HepG2 (cell line): ENCODE results near the gene SEZ6. TPM values are rescaled to one million over a fixed set of nuclear protein-coding genes. Genes with fewer than 3 reads are reported as not detected.
A peak's percentile ranks its signal among the peaks of the same experiment; 100 is the strongest.

Experiments used
- ATAC-seq: fragments of 200-7000 bp; cut with Tn5 transposase; 3 replicates; pipeline ENCODE4 v1.9.1; 2020; ENCODE audit warnings: mild to moderate bottlenecking, moderate library complexity
- BruUV-seq: library from RNA; stranded (reverse); fragments of 400-500 nt; replicated peaks from 2 replicates; lab custom pipeline; 2021; lab: Mats Ljungman, UMichigan
- CTCF ChIA-PET: fragments of 300-600 bp; formaldehyde crosslinking; extraction: SDS; loops from one replicate; lab custom pipeline; 2021; ENCODE audit warnings: low total read pairs, inconsistent platforms, low intra/inter-chr PET ratio; lab: Yijun Ruan, JAX
- POLR2A ChIA-PET: fragments of 350-600 bp; sonication (Branson Sonifier 250); formaldehyde crosslinking; loops from one replicate; lab custom pipeline; 2020; ENCODE audit warnings: antibody characterized with exemption, inconsistent platforms; lab: Yijun Ruan, JAX
- DNase-seq: peaks from one replicate; pipeline ENCODE4 v3.0.0-alpha.2; 2015; ENCODE audit warnings: low spot score
- FAIRE-seq: peaks from 3 replicates; lab custom pipeline; 2011; peaks lifted over from hg19 to GRCh38; lab: Jason Lieb, UNC
- H2AFZ ChIP-seq: one replicate; pipeline ENCODE4 v1.6.1; 2011; ENCODE audit warnings: low read length, inconsistent platforms
- H3K27ac ChIP-seq: fragments of 300-600 bp; 3 replicates; pipeline ENCODE4 v1.8.0; 2011; ENCODE audit warnings: mixed run types, mild to moderate bottlenecking, mixed read lengths, low read length, inconsistent platforms; ENCODE audit not compliant: insufficient read depth; ENCODE audit errors: extremely low read length
- H3K27me3 ChIP-seq, 2 experiments: fragments of 200-600 bp in 1 of 2; 2 replicates in 1 of 2; 3 replicates in 1 of 2; pipeline versions ENCODE4 v1.6.0 to v1.8.0; 2011; ENCODE audit warnings: low read length in 2 of 2, mild to moderate bottlenecking in 2 of 2, moderate library complexity in 2 of 2, inconsistent platforms in 1 of 2; ENCODE audit not compliant: insufficient read depth in 2 of 2, control insufficient read depth in 1 of 2
- H3K36me3 ChIP-seq, 2 experiments: fragments of 200-600 bp in 1 of 2; replicated peaks in 1 of 2; 2 replicates in 1 of 2; 3 replicates in 1 of 2; pipeline versions ENCODE4 v1.5.1 to v1.8.0; 2011; ENCODE audit warnings: low read length in 2 of 2, inconsistent platforms in 1 of 2; ENCODE audit not compliant: insufficient read depth in 2 of 2, control insufficient read depth in 1 of 2
- H3K4me1 ChIP-seq: 2 replicates; pipeline ENCODE4 v1.5.1; 2012; ENCODE audit warnings: low read length, inconsistent platforms; ENCODE audit not compliant: insufficient read depth
- H3K4me2 ChIP-seq: 2 replicates; pipeline ENCODE4 v1.6.0; 2011; ENCODE audit warnings: low read depth, low read length, inconsistent platforms
- H3K4me3 ChIP-seq, 3 experiments: fragments of 200-600 bp in 1 of 3; sonication (generic), shearing (Covaris generic) in 1 of 3; replicated peaks in 1 of 3; 2 replicates each; pipeline ENCODE4 v1.5.1; 2011 to 2016; ENCODE audit warnings: low read length in 3 of 3, inconsistent platforms in 2 of 3, low read depth in 2 of 3, mild to moderate bottlenecking in 2 of 3, control low read depth in 1 of 3, mixed read lengths in 1 of 3; ENCODE audit not compliant: insufficient read depth in 1 of 3
- H3K79me2 ChIP-seq: one replicate; pipeline ENCODE4 v1.6.1; 2011; ENCODE audit warnings: low read length, inconsistent platforms; ENCODE audit not compliant: insufficient read depth
- H3K9ac ChIP-seq: 2 replicates; pipeline ENCODE4 v1.6.0; 2011; ENCODE audit warnings: mild to moderate bottlenecking, low read depth, low read length, inconsistent platforms; ENCODE audit not compliant: insufficient read depth
- H3K9me3 ChIP-seq: 2 replicates; pipeline ENCODE4 v1.5.1; 2012; ENCODE audit warnings: mild to moderate bottlenecking, low read length
- H4K20me1 ChIP-seq: 2 replicates; pipeline ENCODE4 v1.6.0; 2011; ENCODE audit warnings: inconsistent platforms, mild to moderate bottlenecking, low read length, moderate library complexity; ENCODE audit not compliant: insufficient read depth
- AKAP8 ChIP-seq: sonication (generic); formaldehyde crosslinking; IDR thresholded peaks from 2 replicates; pipeline ENCODE4 v1.5.1; 2020; ENCODE audit warnings: mild to moderate bottlenecking, missing genetic modification reagents
- ATF4 ChIP-seq, 2 experiments: fragments of 450-650 bp in 1 of 2; sonication (generic) in 1 of 2; formaldehyde crosslinking; IDR thresholded peaks; 2 replicates each; pipeline versions ENCODE4 v1.5.0 to v1.8.0; 2020 to 2022; ENCODE audit warnings: mild to moderate bottlenecking in 1 of 2, missing genetic modification reagents in 1 of 2
- MATR3 ChIP-seq: sonication (generic); formaldehyde crosslinking; IDR thresholded peaks from 2 replicates; pipeline ENCODE4 v1.4.0; 2020; ENCODE audit warnings: missing genetic modification reagents
- NFE2 ChIP-seq: sonication (generic); formaldehyde crosslinking; IDR thresholded peaks from 2 replicates; pipeline ENCODE4 v1.4.0; 2020; ENCODE audit warnings: missing genetic modification reagents
- REPIN1 ChIP-seq: sonication (generic); formaldehyde crosslinking; IDR thresholded peaks from 2 replicates; pipeline ENCODE4 v1.8.0; 2022; ENCODE audit warnings: missing genetic modification reagents, low read depth, mild to moderate bottlenecking, borderline replicate concordance
- SNRNP70 ChIP-seq: fragments of 200-400 bp; formaldehyde crosslinking; IDR thresholded peaks from 2 replicates; pipeline ENCODE4 v1.6.1; 2017; ENCODE audit warnings: mild to moderate bottlenecking, low read depth, low read length, moderate library complexity
- ZFP62 ChIP-seq: sonication (generic); formaldehyde crosslinking; IDR thresholded peaks from 2 replicates; pipeline ENCODE4 v1.4.0; 2020; ENCODE audit warnings: missing genetic modification reagents
- ZMYM2 ChIP-seq: sonication (generic); formaldehyde crosslinking; IDR thresholded peaks from 2 replicates; pipeline ENCODE4 v1.8.0; 2022; ENCODE audit warnings: mild to moderate bottlenecking, missing genetic modification reagents
- ZNF556 ChIP-seq: sonication (generic); formaldehyde crosslinking; IDR thresholded peaks from 2 replicates; pipeline ENCODE4 v1.4.0; 2020; ENCODE audit warnings: mild to moderate bottlenecking, missing genetic modification reagents, borderline replicate concordance
- ZNF780A ChIP-seq: sonication (generic); formaldehyde crosslinking; IDR thresholded peaks from 2 replicates; pipeline ENCODE4 v1.8.0; 2022; ENCODE audit warnings: mild to moderate bottlenecking, missing genetic modification reagents, moderate library complexity
- ZSCAN20 ChIP-seq: sonication (generic); formaldehyde crosslinking; IDR thresholded peaks from 2 replicates; pipeline ENCODE4 v1.4.0; 2020; ENCODE audit warnings: missing genetic modification reagents, mild to moderate bottlenecking, borderline replicate concordance
- WGBS: methylation state at CpG from one replicate; pipeline ENCODE4 v1.1.6; 2017; ENCODE audit warnings: low lambda C conversion rate; 5-methylcytosine and 5-hydroxymethylcytosine counted together
- in situ Hi-C: cut with HindIII; loops from 2 replicates; pipeline ENCODE4 v1.10.0; 2017; ENCODE audit warnings: low pct_unique_long_range_greater_than_20kb; ENCODE audit not compliant: extremely low pct_ligation_motif_present
- intact Hi-C: fragments of 100-400 bp; cut with micrococcal nuclease; formaldehyde crosslinking; loops from one replicate; pipeline ENCODE4 v1.10.0; 2022; ENCODE audit not compliant: unreplicated experiment
- polyA plus RNA-seq, 8 experiments: library from polyadenylated mRNA; depleted of rRNA in 3 of 8; stranded (reverse) in 7 of 8; unstranded in 1 of 8; fragments of >200 nt; fragmentation: Illumina TruSeq in 4 of 8; extraction: Trizol in 4 of 8; gene quantifications; 2 replicates each; pipeline versions ENCODE4 v1.2.1 to v1.2.3, GENCODE V29; 2011 to 2016; ENCODE audit warnings: low read depth in 4 of 8, missing spikeins in 1 of 8, mixed read lengths in 1 of 8; ENCODE audit not compliant: insufficient read depth in 1 of 8
- total RNA-seq, 5 experiments: library from RNA; depleted of rRNA; stranded (reverse); fragments of >200 nt; fragmentation: Illumina TruSeq; extraction: Trizol; gene quantifications; 2 replicates each; pipeline ENCODE4 v1.2.3, GENCODE V29; 2016; ENCODE audit warnings: low read depth in 1 of 5

The SEZ6 gene
- total and polyA plus RNA-seq, 2 of the 13 experiments (the other 11 are each of a cell fraction or from before 2014, with no cell fraction given) = not detected

GRCh38 chr17:29041571-29041970 lies 35.7 kb upstream of the SEZ6 start:
- ChIA-PET POLR2A (no interaction called here), CTCF (no interaction called here)
- no peak for FAIRE-seq
- Histone ChIP-seq H3K36me3 (peaks cover 3 to 7% of the 10 kb centered on the region in 2 experiments; a peak in 2 of 5 replicates), H4K20me1 (no peaks in the 10 kb centered on the region), H3K79me2 (peaks cover 29% of the 10 kb centered on the region), H3K9me3 (no peaks in the 10 kb centered on the region), H3K4me1 (peaks cover 74% of the 10 kb centered on the region), H3K9ac (no peak overlapping the region), H2AFZ (no peak overlapping the region), H3K4me2 (peak overlapping the region; percentile 93; the same call in 1 of the 2 replicates), H3K27me3 (peaks cover 0 to 9% of the 10 kb centered on the region in 2 experiments; a peak in 1 of 5 replicates), H3K4me3 (no peak overlapping the region), H3K27ac (no peak overlapping the region)
- no peak for ATAC-seq
- DNase-seq = no peak
- intact Hi-C loops = loop anchor here (5.0 kb wide), 1 partner anchor 36 kb away; no protein-coding TSS in a partner anchor
- in situ Hi-C loops = no loop called here
- TF ChIP-seq SNRNP70 = no peak
- TF ChIP-seq REPIN1 (CRISPR knock-in tag) = no peak
- no peak for TF ChIP-seq ATF4 (CRISPR knock-in tag; IDR thresholded peaks at IDR 0.05)
- TF ChIP-seq AKAP8 (CRISPR knock-in tag) = no peak
- no TSS peak for BruUV-seq
- 92% methylated on average over 6 of the region's 6 CpGs for WGBS

GRCh38 chr17:29041091-29041490 lies 35.3 kb upstream of the SEZ6 start:
- in situ Hi-C loops (no loop called here), intact Hi-C loops (loop anchor here (5.0 kb wide), 1 partner anchor 36 kb away; no protein-coding TSS in a partner anchor)
- ATAC-seq (no peak), DNase-seq (no peak), FAIRE-seq (no peak)
- TF ChIP-seq MATR3 (CRISPR knock-in tag) = no peak
- no peak for TF ChIP-seq ZFP62
- no peak for TF ChIP-seq ZSCAN20
- no peak for TF ChIP-seq ZNF556 (CRISPR knock-in tag)
- no peak for TF ChIP-seq NFE2 (CRISPR knock-in tag)
- no peak for TF ChIP-seq ZNF780A (CRISPR knock-in tag)
- TF ChIP-seq ZMYM2 = no peak
- H3K4me2 ChIP-seq = no peak overlapping the region
- no peak overlapping the region for H3K27ac ChIP-seq
- H2AFZ ChIP-seq = no peak overlapping the region
- peaks cover 3% of the 10 kb centered on the region in 2 experiments; a peak in 1 of 5 replicates for H3K36me3 ChIP-seq
- no peak overlapping the region for H3K4me3 ChIP-seq
- H3K79me2 ChIP-seq = peaks cover 24% of the 10 kb centered on the region
- no peaks in the 10 kb centered on the region for H4K20me1 ChIP-seq
- H3K9me3 ChIP-seq = no peaks in the 10 kb centered on the region
- H3K27me3 ChIP-seq = peaks cover 0 to 14% of the 10 kb centered on the region in 2 experiments; a peak in 2 of 5 replicates
- ChIA-PET CTCF (no interaction called here), POLR2A (no interaction called here)
- H3K4me1 ChIP-seq = peaks cover 70% of the 10 kb centered on the region
- no peak overlapping the region for H3K9ac ChIP-seq
- 92% methylated on average over 2 of the region's 2 CpGs for WGBS
- BruUV-seq = no TSS peak
